Measurements from ENCODE around the gene GIMAP5.

- TF ChIP-seq CTCF (IDR thresholded peaks at IDR 0.05) (no peak), ZFX (IDR thresholded peaks at IDR 0.05; ENCODE audit: borderline replicate concordance) (no peak)
Measured at GRCh38 chr7:150756166-150756565, 18.9 kb downstream of the GIMAP5 start.

Data from 22Rv1 (cell line).